Measurements from ENCODE around the gene OR10P1.

The OR10P1 gene

GRCh38 chr12:55671746-55672145, 35.1 kb downstream of the OR10P1 start:
- no peak for TF ChIP-seq CTCF (IDR thresholded peaks at IDR 0.05; ENCODE audit: low read depth, low read length, missing control alignments)
- DNase-seq (ENCODE audit: extremely low read depth, low read depth), result no peak
- no peak overlapping the region for H3K4me3 ChIP-seq (replicated peaks; ENCODE audit: low read depth, low read length)

GRCh38 chr12:55673638-55674037, 36.9 kb downstream of the OR10P1 start:
- no peak overlapping the region for H3K4me3 ChIP-seq (replicated peaks; ENCODE audit: low read depth, low read length)
- no peak for TF ChIP-seq CTCF (IDR thresholded peaks at IDR 0.05; ENCODE audit: low read depth, low read length, missing control alignments)
- no peak for DNase-seq (ENCODE audit: extremely low read depth, low read depth)

- no peak for DNase-seq (ENCODE audit: extremely low read depth, low read depth)
Observed at GRCh38 chr12:55675666-55676065, 39.0 kb downstream of the OR10P1 start.

GRCh38 chr12:55676707-55677106, 40.0 kb downstream of the OR10P1 start:
- H3K4me3 ChIP-seq (replicated peaks; ENCODE audit: low read depth, low read length), result no peak overlapping the region
- TF ChIP-seq CTCF (IDR thresholded peaks at IDR 0.05; ENCODE audit: low read depth, low read length, missing control alignments), result no peak
- no peak for DNase-seq (ENCODE audit: extremely low read depth, low read depth)

More at GRCh38 chr12:55675666-55676065, 39.0 kb downstream of the OR10P1 start:
- no peak overlapping the region for H3K4me3 ChIP-seq (replicated peaks; ENCODE audit: low read depth, low read length)
- no peak for TF ChIP-seq CTCF (IDR thresholded peaks at IDR 0.05; ENCODE audit: low read depth, low read length, missing control alignments)

GRCh38 chr12:55679691-55680090, 43.0 kb downstream of the OR10P1 start:
- DNase-seq (ENCODE audit: extremely low read depth, low read depth), result no peak
- no peak for TF ChIP-seq CTCF (IDR thresholded peaks at IDR 0.05; ENCODE audit: low read depth, low read length, missing control alignments)
- H3K4me3 ChIP-seq (replicated peaks; ENCODE audit: low read depth, low read length), result no peak overlapping the region

GRCh38 chr12:55681142-55682077, 44.7 kb downstream of the OR10P1 start:
- peak; percentile 48 for DNase-seq (ENCODE audit: extremely low read depth, low read depth)
- peak overlapping the region; percentile 34 for H3K4me3 ChIP-seq (replicated peaks; ENCODE audit: low read depth, low read length)
- TF ChIP-seq CTCF (IDR thresholded peaks at IDR 0.05; ENCODE audit: low read depth, low read length, missing control alignments), result peak; percentile 46
